ENCODE data around the gene PRKG2.

GRCh38 chr4:81213671-81214070 lies 1.4 kb downstream of the PRKG2 start:
- TF ChIP-seq CTCF (IDR thresholded peaks at IDR 0.05) (no peak), POLR2A (IDR thresholded peaks at IDR 0.05) (no peak)
